HG03520 (cell line): ENCODE measurements around the gene TEX38.
"Not testable (repeated sequence)": the region's sequence is repeated elsewhere in the genome, so short reads cannot be mapped to it uniquely, and the experiment has no call there.

Source experiments
- ATAC-seq: cut with Tn5 transposase; IDR thresholded peaks from one replicate; pipeline ENCODE4 v1.9.1; 2021; ENCODE audit warnings: mild to moderate bottlenecking, moderate library complexity; ENCODE audit not compliant: unreplicated experiment

The TEX38 gene

GRCh38 chr1:46671554-46671953, at the start of gene TEX38:
TSS of gene TEX38 (plus strand) at chr1:46671854. CDS start at chr1:46671935, 81 bp downstream.
- ATAC-seq, result no peak

- ATAC-seq, result no peak
These were observed 49.7 kb upstream of the TEX38 start for GRCh38 chr1:46621930-46622329.

- no peak for ATAC-seq
These were observed 49.3 kb upstream of the TEX38 start for GRCh38 chr1:46622344-46622743.

- no peak for ATAC-seq
These were observed 47.7 kb upstream of the TEX38 start for GRCh38 chr1:46623743-46624644.

- ATAC-seq, result no peak
These were observed 40.9 kb upstream of the TEX38 start for GRCh38 chr1:46630719-46631118.

GRCh38 chr1:46635205-46635604, 36.4 kb upstream of the TEX38 start:
- ATAC-seq, result no peak

- no peak for ATAC-seq
These were observed 34.1 kb upstream of the TEX38 start for GRCh38 chr1:46637444-46638083.

GRCh38 chr1:46638921-46639320, 32.7 kb upstream of the TEX38 start:
- no peak for ATAC-seq

- no peak for ATAC-seq
These were observed 32.1 kb upstream of the TEX38 start for GRCh38 chr1:46639547-46639946.

- no peak for ATAC-seq
These were observed 29.5 kb upstream of the TEX38 start for GRCh38 chr1:46642115-46642680.

- no peak for ATAC-seq
These were observed 28.3 kb upstream of the TEX38 start for GRCh38 chr1:46643368-46643775.

GRCh38 chr1:46645815-46646214, 25.8 kb upstream of the TEX38 start:
- ATAC-seq, result no peak

GRCh38 chr1:46646331-46646730, 25.3 kb upstream of the TEX38 start:
- ATAC-seq, result no peak

- ATAC-seq, result no peak
These were observed 24.8 kb upstream of the TEX38 start for GRCh38 chr1:46646844-46647243.

GRCh38 chr1:46647611-46648010, 24.0 kb upstream of the TEX38 start:
- ATAC-seq, result no peak

GRCh38 chr1:46649764-46650163, 21.9 kb upstream of the TEX38 start:
- no peak for ATAC-seq

GRCh38 chr1:46650491-46650890, 21.2 kb upstream of the TEX38 start:
- ATAC-seq, result no peak

- not testable (repeated sequence) for ATAC-seq
These were observed 20.5 kb upstream of the TEX38 start for GRCh38 chr1:46651152-46651551.

GRCh38 chr1:46652321-46653100, 19.1 kb upstream of the TEX38 start:
- no peak for ATAC-seq

GRCh38 chr1:46653405-46653958, 18.2 kb upstream of the TEX38 start:
- ATAC-seq, result no peak

- no peak for ATAC-seq
These were observed 17.6 kb upstream of the TEX38 start for GRCh38 chr1:46654012-46654411.
